ENCODE data around the gene OR5A1.

OR5A1 gene

GRCh38 chr11:59436169-59436568, at the start of gene OR5A1:
TSS of gene OR5A1 (plus strand) at chr11:59436469. CDS start at chr11:59443169, 6,700 bp downstream.
- no peaks in the 10 kb centered on the region for H3K9me3 ChIP-seq (ENCODE audit: low read depth, low read length)
- H3K36me3 ChIP-seq (ENCODE audit: insufficient read depth, low read length), result no peaks in the 10 kb centered on the region
- H3K27ac ChIP-seq, result no peak within 1 kb of the TSS
- no peak within 1 kb of the TSS for H3K4me3 ChIP-seq
- TF ChIP-seq FOXP2 (optimal IDR thresholded peaks at IDR 0.05; ENCODE audit: control extremely low read depth, extremely low read length, insufficient read depth) (no peak), EZH2 (IDR thresholded peaks at IDR 0.05) (no peak), POLR2AphosphoS5 (IDR thresholded peaks at IDR 0.05; ENCODE audit: borderline replicate concordance, low read depth, low read length) (no peak)
- H3K9ac ChIP-seq (ENCODE audit: insufficient read length), result no peak within 1 kb of the TSS
- no peak for DNase-seq (ENCODE audit: low read depth, low spot score)

- DNase-seq (ENCODE audit: low read depth, low spot score), result no peak
- no peaks in the 10 kb centered on the region for H3K36me3 ChIP-seq (ENCODE audit: insufficient read depth, low read length)
- no peak overlapping the region for H3K27ac ChIP-seq
- H3K4me3 ChIP-seq, result no peak overlapping the region
- no peak overlapping the region for H3K9ac ChIP-seq (ENCODE audit: insufficient read length)
- no peaks in the 10 kb centered on the region for H3K9me3 ChIP-seq (ENCODE audit: low read depth, low read length)
- TF ChIP-seq EZH2 (IDR thresholded peaks at IDR 0.05) (no peak), POLR2AphosphoS5 (IDR thresholded peaks at IDR 0.05; ENCODE audit: borderline replicate concordance, low read depth, low read length) (no peak), FOXP2 (optimal IDR thresholded peaks at IDR 0.05; ENCODE audit: control extremely low read depth, extremely low read length, insufficient read depth) (no peak)
Measured at GRCh38 chr11:59394186-59394585, 42.1 kb upstream of the OR5A1 start.

- Histone ChIP-seq H3K9ac (ENCODE audit: insufficient read length) (no peak overlapping the region), H3K36me3 (ENCODE audit: insufficient read depth, low read length) (no peaks in the 10 kb centered on the region), H3K9me3 (ENCODE audit: low read depth, low read length) (no peaks in the 10 kb centered on the region), H3K4me3 (no peak overlapping the region), H3K27ac (no peak overlapping the region)
- TF ChIP-seq EZH2 (IDR thresholded peaks at IDR 0.05) (no peak), FOXP2 (optimal IDR thresholded peaks at IDR 0.05; ENCODE audit: control extremely low read depth, extremely low read length, insufficient read depth) (no peak), POLR2AphosphoS5 (IDR thresholded peaks at IDR 0.05; ENCODE audit: borderline replicate concordance, low read depth, low read length) (no peak)
- no peak for DNase-seq (ENCODE audit: low read depth, low spot score)
Measured at GRCh38 chr11:59400461-59401261, 35.6 kb upstream of the OR5A1 start.

- H3K4me3 ChIP-seq, result no peak overlapping the region
- TF ChIP-seq FOXP2 (optimal IDR thresholded peaks at IDR 0.05; ENCODE audit: control extremely low read depth, extremely low read length, insufficient read depth) (no peak), EZH2 (IDR thresholded peaks at IDR 0.05) (no peak), POLR2AphosphoS5 (IDR thresholded peaks at IDR 0.05; ENCODE audit: borderline replicate concordance, low read depth, low read length) (no peak)
- no peak overlapping the region for H3K27ac ChIP-seq
- no peak for DNase-seq (ENCODE audit: low read depth, low spot score)
- no peaks in the 10 kb centered on the region for H3K9me3 ChIP-seq (ENCODE audit: low read depth, low read length)
- H3K36me3 ChIP-seq (ENCODE audit: insufficient read depth, low read length), result no peaks in the 10 kb centered on the region
- H3K9ac ChIP-seq (ENCODE audit: insufficient read length), result no peak overlapping the region
Measured at GRCh38 chr11:59401262-59401552, 35.1 kb upstream of the OR5A1 start.

- Histone ChIP-seq H3K36me3 (ENCODE audit: insufficient read depth, low read length) (no peaks in the 10 kb centered on the region), H3K9ac (ENCODE audit: insufficient read length) (no peak overlapping the region), H3K9me3 (ENCODE audit: low read depth, low read length) (no peaks in the 10 kb centered on the region), H3K27ac (no peak overlapping the region), H3K4me3 (no peak overlapping the region)
- TF ChIP-seq POLR2AphosphoS5 (IDR thresholded peaks at IDR 0.05; ENCODE audit: borderline replicate concordance, low read depth, low read length), result no peak
- no peak for TF ChIP-seq EZH2 (IDR thresholded peaks at IDR 0.05)
- no peak for TF ChIP-seq FOXP2 (optimal IDR thresholded peaks at IDR 0.05; ENCODE audit: control extremely low read depth, extremely low read length, insufficient read depth)
- DNase-seq (ENCODE audit: low read depth, low spot score), result no peak
Measured at GRCh38 chr11:59403546-59403945, 32.7 kb upstream of the OR5A1 start.

GRCh38 chr11:59413646-59414045, 22.6 kb upstream of the OR5A1 start:
- TF ChIP-seq FOXP2 (optimal IDR thresholded peaks at IDR 0.05; ENCODE audit: control extremely low read depth, extremely low read length, insufficient read depth) (no peak), POLR2AphosphoS5 (IDR thresholded peaks at IDR 0.05; ENCODE audit: borderline replicate concordance, low read depth, low read length) (no peak), EZH2 (IDR thresholded peaks at IDR 0.05) (no peak)
- H3K27ac ChIP-seq, result no peak overlapping the region
- no peaks in the 10 kb centered on the region; the same call in 1 of the 2 replicates for H3K9me3 ChIP-seq (ENCODE audit: low read depth, low read length)
- no peak for DNase-seq (ENCODE audit: low read depth, low spot score)
- H3K9ac ChIP-seq (ENCODE audit: insufficient read length), result no peak overlapping the region
- H3K4me3 ChIP-seq, result no peak overlapping the region
- H3K36me3 ChIP-seq (ENCODE audit: insufficient read depth, low read length), result no peaks in the 10 kb centered on the region

GRCh38 chr11:59415111-59415510, 21.2 kb upstream of the OR5A1 start:
- no peak overlapping the region for H3K4me3 ChIP-seq
- H3K9me3 ChIP-seq (ENCODE audit: low read depth, low read length), result no peaks in the 10 kb centered on the region; the same call in 1 of the 2 replicates
- TF ChIP-seq FOXP2 (optimal IDR thresholded peaks at IDR 0.05; ENCODE audit: control extremely low read depth, extremely low read length, insufficient read depth) (no peak), EZH2 (IDR thresholded peaks at IDR 0.05) (no peak), POLR2AphosphoS5 (IDR thresholded peaks at IDR 0.05; ENCODE audit: borderline replicate concordance, low read depth, low read length) (no peak)
- H3K9ac ChIP-seq (ENCODE audit: insufficient read length), result no peak overlapping the region
- no peak overlapping the region for H3K27ac ChIP-seq
- no peak for DNase-seq (ENCODE audit: low read depth, low spot score)
- H3K36me3 ChIP-seq (ENCODE audit: insufficient read depth, low read length), result no peaks in the 10 kb centered on the region

- no peak for DNase-seq (ENCODE audit: low read depth, low spot score)
- TF ChIP-seq POLR2AphosphoS5 (IDR thresholded peaks at IDR 0.05; ENCODE audit: borderline replicate concordance, low read depth, low read length) (no peak), EZH2 (IDR thresholded peaks at IDR 0.05) (no peak), FOXP2 (optimal IDR thresholded peaks at IDR 0.05; ENCODE audit: control extremely low read depth, extremely low read length, insufficient read depth) (no peak)
- H3K27ac ChIP-seq, result no peak overlapping the region
Measured at GRCh38 chr11:59416613-59417012, 19.7 kb upstream of the OR5A1 start.

GRCh38 chr11:59417023-59417422, 19.2 kb upstream of the OR5A1 start:
- TF ChIP-seq EZH2 (IDR thresholded peaks at IDR 0.05), result no peak
- no peak for TF ChIP-seq POLR2AphosphoS5 (IDR thresholded peaks at IDR 0.05; ENCODE audit: borderline replicate concordance, low read depth, low read length)
- no peak for TF ChIP-seq FOXP2 (optimal IDR thresholded peaks at IDR 0.05; ENCODE audit: control extremely low read depth, extremely low read length, insufficient read depth)
- DNase-seq (ENCODE audit: low read depth, low spot score), result no peak
- Histone ChIP-seq H3K27ac (no peak overlapping the region), H3K9me3 (ENCODE audit: low read depth, low read length) (no peaks in the 10 kb centered on the region), H3K36me3 (ENCODE audit: insufficient read depth, low read length) (no peaks in the 10 kb centered on the region), H3K9ac (ENCODE audit: insufficient read length) (no peak overlapping the region), H3K4me3 (no peak overlapping the region)

More at GRCh38 chr11:59416613-59417012, 19.7 kb upstream of the OR5A1 start:
- H3K9me3 ChIP-seq (ENCODE audit: low read depth, low read length), result no peaks in the 10 kb centered on the region
- H3K36me3 ChIP-seq (ENCODE audit: insufficient read depth, low read length), result no peaks in the 10 kb centered on the region
- no peak overlapping the region for H3K4me3 ChIP-seq
- H3K9ac ChIP-seq (ENCODE audit: insufficient read length), result no peak overlapping the region
